OCI-LY3 (cell line): ENCODE data around the gene LLGL1.

Experiments
- H2AFZ ChIP-seq: fragments of 200-600, 300-600 bp; shearing (Covaris generic); 2 replicates; pipeline ENCODE4 v1.6.0; 2014; ENCODE audit warnings: antibody characterized with exemption, low read depth, low read length
- H3K27ac ChIP-seq: fragments of 200-600, 300-600 bp; sonication (generic); 2 replicates; pipeline ENCODE4 v1.5.1; 2014; ENCODE audit warnings: mild to moderate bottlenecking, low read length, moderate library complexity, mixed read lengths
- H3K27me3 ChIP-seq: fragments of 200-600, 300-600 bp; sonication (generic); 2 replicates; pipeline ENCODE4 v1.6.1; 2014; ENCODE audit warnings: low read depth, low read length, mixed read lengths
- H3K36me3 ChIP-seq: fragments of 200-600, 300-600 bp; sonication (generic); replicated peaks from 2 replicates; pipeline ENCODE3; 2014; ENCODE audit warnings: low read depth, low read length, mixed read lengths
- H3K4me1 ChIP-seq: fragments of 300-600, 200-600 bp; sonication (generic); 2 replicates; pipeline ENCODE4 v1.6.1; 2014; ENCODE audit warnings: low read length, mixed read lengths
- H3K4me2 ChIP-seq: fragments of 200-600, 300-600 bp; sonication (generic); 2 replicates; pipeline ENCODE4 v1.6.1; 2014; ENCODE audit warnings: low read length, mixed read lengths
- H3K4me3 ChIP-seq: fragments of 300-600, 200-600 bp; sonication (generic); 2 replicates; pipeline ENCODE4 v1.5.1; 2014; ENCODE audit warnings: antibody characterized with exemption, mild to moderate bottlenecking, low read length, moderate library complexity
- H3K79me2 ChIP-seq: fragments of 300-600, 200-600 bp; shearing (Covaris generic); 2 replicates; pipeline ENCODE4 v1.6.1; 2014; ENCODE audit warnings: mild to moderate bottlenecking, low read length, mixed read lengths
- H3K9ac ChIP-seq: fragments of 300-600, 200-600 bp; shearing (Covaris generic); 2 replicates; pipeline ENCODE4 v1.6.0; 2014; ENCODE audit warnings: mild to moderate bottlenecking, low read length, moderate library complexity
- H3K9me3 ChIP-seq: fragments of 200-600, 300-600 bp; shearing (Covaris generic); 2 replicates; pipeline ENCODE4 v1.6.1; 2014; ENCODE audit warnings: low read length, mixed read lengths; ENCODE audit not compliant: insufficient read depth
- H4K20me1 ChIP-seq: fragments of 200-600, 300-600 bp; sonication (generic); 2 replicates; pipeline ENCODE4 v1.6.1; 2016; ENCODE audit warnings: low read length, mixed read lengths; ENCODE audit not compliant: insufficient read depth
- CTCF ChIP-seq: fragments of 200-600, 300-600 bp; sonication (generic); IDR thresholded peaks from 2 replicates; pipeline ENCODE4 v1.5.1; 2014; ENCODE audit warnings: antibody characterized with exemption, low read length, low read depth
- EZH2phosphoT487 ChIP-seq: fragments of 200-600 bp; shearing (Covaris generic); IDR thresholded peaks from 2 replicates; pipeline ENCODE4 v1.6.1; 2018; ENCODE audit warnings: antibody characterized with exemption, mixed run types, low read depth

The LLGL1 gene

GRCh38 chr17:18235743-18236256 lies 10.4 kb downstream of the LLGL1 start:
- no peak overlapping the region for H3K4me3 ChIP-seq
- no peak overlapping the region for H2AFZ ChIP-seq
- no peaks in the 10 kb centered on the region for H3K4me1 ChIP-seq
- no peaks in the 10 kb centered on the region for H3K79me2 ChIP-seq
- TF ChIP-seq CTCF, result no peak
- H4K20me1 ChIP-seq, result no peaks in the 10 kb centered on the region
- no peaks in the 10 kb centered on the region for H3K36me3 ChIP-seq
- no peaks in the 10 kb centered on the region for H3K27me3 ChIP-seq
- H3K9me3 ChIP-seq, result no peaks in the 10 kb centered on the region
- no peak overlapping the region for H3K9ac ChIP-seq
- no peak overlapping the region for H3K4me2 ChIP-seq
- H3K27ac ChIP-seq, result no peak overlapping the region

GRCh38 chr17:18236494-18236893 lies 11.1 kb downstream of the LLGL1 start:
- no peaks in the 10 kb centered on the region for H3K79me2 ChIP-seq

GRCh38 chr17:18237461-18237860 lies 12.0 kb downstream of the LLGL1 start:
- H3K27ac ChIP-seq, result no peak overlapping the region
- no peaks in the 10 kb centered on the region for H4K20me1 ChIP-seq
- no peak overlapping the region for H3K4me3 ChIP-seq
- H3K27me3 ChIP-seq, result no peaks in the 10 kb centered on the region
- H3K79me2 ChIP-seq, result no peaks in the 10 kb centered on the region
- H3K4me1 ChIP-seq, result no peaks in the 10 kb centered on the region
- no peak overlapping the region for H3K9ac ChIP-seq
- no peak overlapping the region for H3K4me2 ChIP-seq
- H3K36me3 ChIP-seq, result no peaks in the 10 kb centered on the region
- no peak overlapping the region for H2AFZ ChIP-seq
- TF ChIP-seq EZH2phosphoT487, result no peak
- no peaks in the 10 kb centered on the region for H3K9me3 ChIP-seq

More at GRCh38 chr17:18236494-18236893, 11.1 kb downstream of the LLGL1 start:
- H3K27me3 ChIP-seq, result no peaks in the 10 kb centered on the region
- no peaks in the 10 kb centered on the region for H3K4me1 ChIP-seq
- no peak overlapping the region for H2AFZ ChIP-seq
- H3K9ac ChIP-seq, result no peak overlapping the region
- no peak overlapping the region for H3K4me3 ChIP-seq
- no peak overlapping the region for H3K27ac ChIP-seq
- no peaks in the 10 kb centered on the region for H3K9me3 ChIP-seq
- TF ChIP-seq EZH2phosphoT487, result no peak
- H4K20me1 ChIP-seq, result no peaks in the 10 kb centered on the region
- no peaks in the 10 kb centered on the region for H3K36me3 ChIP-seq
- no peak overlapping the region for H3K4me2 ChIP-seq

GRCh38 chr17:18238299-18238698 lies 12.9 kb downstream of the LLGL1 start:
- no peaks in the 10 kb centered on the region for H4K20me1 ChIP-seq
- no peaks in the 10 kb centered on the region for H3K27me3 ChIP-seq
- no peak overlapping the region for H3K4me2 ChIP-seq
- TF ChIP-seq EZH2phosphoT487 (no peak), CTCF (no peak)
- H3K9ac ChIP-seq, result no peak overlapping the region
- no peaks in the 10 kb centered on the region for H3K79me2 ChIP-seq
- no peak overlapping the region for H2AFZ ChIP-seq
- no peak overlapping the region for H3K4me3 ChIP-seq
- no peaks in the 10 kb centered on the region for H3K36me3 ChIP-seq
- no peaks in the 10 kb centered on the region for H3K9me3 ChIP-seq
- no peak overlapping the region for H3K27ac ChIP-seq
- H3K4me1 ChIP-seq, result no peaks in the 10 kb centered on the region

- no peaks in the 10 kb centered on the region for H3K36me3 ChIP-seq
- no peaks in the 10 kb centered on the region for H3K27me3 ChIP-seq
- H4K20me1 ChIP-seq, result no peaks in the 10 kb centered on the region
- H3K9ac ChIP-seq, result no peak overlapping the region
- H2AFZ ChIP-seq, result no peak overlapping the region
- no peak overlapping the region for H3K4me2 ChIP-seq
- no peaks in the 10 kb centered on the region for H3K9me3 ChIP-seq
- H3K79me2 ChIP-seq, result no peaks in the 10 kb centered on the region
- H3K4me1 ChIP-seq, result no peaks in the 10 kb centered on the region
- TF ChIP-seq EZH2phosphoT487 (no peak), CTCF (no peak)
- no peak overlapping the region for H3K4me3 ChIP-seq
- no peak overlapping the region for H3K27ac ChIP-seq
Observed at GRCh38 chr17:18240449-18240848, 15.0 kb downstream of the LLGL1 start.
